Lower lobe of right lung (tissue), 2 donors: Measurements from ENCODE around the gene CCR6. TPM values are rescaled to one million over a fixed set of nuclear protein-coding genes. Genes with fewer than 3 reads are reported as not detected.

Source experiments
- ATAC-seq, 2 donors: fragments of 200-7000 bp; cut with Tn5 transposase; one replicate each; pipeline ENCODE4 v1.9.1; 2020 to 2022; ENCODE audit warnings: mild to moderate bottlenecking in 2 of 2, moderate library complexity in 2 of 2
- DNase-seq: peaks from one replicate; pipeline ENCODE4 v3.0.0-alpha.2; 2020
- H3K27ac ChIP-seq: fragments of 200-600 bp; one replicate; pipeline ENCODE4 v1.8.0; 2022
- H3K27me3 ChIP-seq: fragments of 200-600 bp; one replicate; pipeline ENCODE4 v1.8.0; 2022; ENCODE audit warnings: low read depth
- H3K36me3 ChIP-seq: fragments of 200-600 bp; one replicate; pipeline ENCODE4 v1.8.0; 2022; ENCODE audit warnings: mild to moderate bottlenecking
- H3K4me1 ChIP-seq: fragments of 200-600 bp; one replicate; pipeline ENCODE4 v1.8.0; 2022
- H3K4me3 ChIP-seq: fragments of 200-600 bp; one replicate; pipeline ENCODE4 v1.8.0; 2022; ENCODE audit warnings: mild to moderate bottlenecking
- H3K9me3 ChIP-seq: fragments of 200-600 bp; one replicate; pipeline ENCODE4 v1.8.0; 2022
- CTCF ChIP-seq: fragments of 200-600 bp; IDR thresholded peaks from one replicate; pipeline ENCODE4 v1.8.0; 2022; ENCODE audit warnings: antibody characterized with exemption, mild to moderate bottlenecking
- intact Hi-C: fragments of 100-400 bp; cut with DNase I; formaldehyde crosslinking; loops from one replicate; pipeline ENCODE4 v1.11.0; 2022
- total RNA-seq: library from RNA; stranded (reverse); fragmentation: NEBNext Ultra II Directional; extraction: Animal tissue kit (Norgen Biotek cat#: 25700); gene quantifications from one replicate; pipeline ENCODE4 v1.2.1, GENCODE V29; 2021
- donor health status: DM: no; HTN: yes; CAD: no; lungs with severe emphysema.

The CCR6 gene
- total RNA-seq, 1 donor from 2014 or later = 0.83 TPM

GRCh38 chr6:167136376-167136775 is 13.5 kb downstream of the CCR6 start:
- H3K4me1 ChIP-seq = no peaks in the 10 kb centered on the region
- no peak for TF ChIP-seq CTCF
- ATAC-seq = no peak
- intact Hi-C loops = no loop called here
- H3K9me3 ChIP-seq = no peaks in the 10 kb centered on the region
- no peak for DNase-seq
- peaks cover 4% of the 10 kb centered on the region for H3K27me3 ChIP-seq
- H3K4me3 ChIP-seq = no peak overlapping the region
- no peaks in the 10 kb centered on the region for H3K36me3 ChIP-seq
- H3K27ac ChIP-seq = no peak overlapping the region

DNA sequence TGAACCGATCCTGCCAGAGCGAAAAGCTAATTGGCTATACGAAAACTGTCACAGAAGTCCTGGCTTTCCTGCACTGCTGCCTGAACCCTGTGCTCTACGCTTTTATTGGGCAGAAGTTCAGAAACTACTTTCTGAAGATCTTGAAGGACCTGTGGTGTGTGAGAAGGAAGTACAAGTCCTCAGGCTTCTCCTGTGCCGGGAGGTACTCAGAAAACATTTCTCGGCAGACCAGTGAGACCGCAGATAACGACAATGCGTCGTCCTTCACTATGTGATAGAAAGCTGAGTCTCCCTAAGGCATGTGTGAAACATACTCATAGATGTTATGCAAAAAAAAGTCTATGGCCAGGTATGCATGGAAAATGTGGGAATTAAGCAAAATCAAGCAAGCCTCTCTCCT is 14.2 kb downstream of the CCR6 start:
- ATAC-seq = no peak

DNA sequence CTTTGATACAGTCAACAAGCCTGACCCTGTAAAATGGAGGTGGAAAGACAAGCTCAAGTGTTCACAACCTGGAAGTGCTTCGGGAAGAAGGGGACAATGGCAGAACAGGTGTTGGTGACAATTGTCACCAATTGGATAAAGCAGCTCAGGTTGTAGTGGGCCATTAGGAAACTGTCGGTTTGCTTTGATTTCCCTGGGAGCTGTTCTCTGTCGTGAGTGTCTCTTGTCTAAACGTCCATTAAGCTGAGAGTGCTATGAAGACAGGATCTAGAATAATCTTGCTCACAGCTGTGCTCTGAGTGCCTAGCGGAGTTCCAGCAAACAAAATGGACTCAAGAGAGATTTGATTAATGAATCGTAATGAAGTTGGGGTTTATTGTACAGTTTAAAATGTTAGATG is 15.0 kb downstream of the CCR6 start:
- no peaks in the 10 kb centered on the region for H3K36me3 ChIP-seq
- no peaks in the 10 kb centered on the region for H3K9me3 ChIP-seq
- peaks cover 4% of the 10 kb centered on the region for H3K27me3 ChIP-seq
- no peak for DNase-seq
- TF ChIP-seq CTCF = no peak
- intact Hi-C loops = no loop called here
- no peaks in the 10 kb centered on the region for H3K4me1 ChIP-seq
- no peak overlapping the region for H3K27ac ChIP-seq
- no peak for ATAC-seq
- H3K4me3 ChIP-seq = no peak overlapping the region

More for the DNA sequence above, 14.2 kb downstream of the CCR6 start:
- Histone ChIP-seq H3K4me3 (no peak overlapping the region), H3K9me3 (no peaks in the 10 kb centered on the region), H3K36me3 (no peaks in the 10 kb centered on the region), H3K27me3 (peaks cover 4% of the 10 kb centered on the region), H3K4me1 (no peaks in the 10 kb centered on the region), H3K27ac (no peak overlapping the region)
- intact Hi-C loops = no loop called here
- DNase-seq = no peak
- no peak for TF ChIP-seq CTCF

DNA sequence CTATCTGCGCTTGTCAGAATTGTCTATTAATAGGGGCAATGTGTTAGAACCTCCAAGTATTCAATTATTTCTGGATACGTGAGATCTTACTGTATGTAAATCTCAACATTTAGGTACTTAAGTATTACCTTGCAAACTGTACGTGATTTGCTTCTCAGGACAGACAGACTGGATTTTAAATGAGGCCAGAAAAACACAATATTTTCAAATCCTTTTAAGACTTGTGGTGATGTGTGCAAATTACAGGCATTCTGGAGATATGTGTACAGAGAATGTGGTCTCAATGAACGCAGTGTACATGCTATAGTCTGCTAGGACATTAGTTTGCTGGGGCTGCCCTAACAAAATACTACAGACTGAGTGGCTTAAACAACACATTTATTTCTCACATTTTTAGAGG is 16.9 kb downstream of the CCR6 start:
- Histone ChIP-seq H3K9me3 (no peaks in the 10 kb centered on the region), H3K4me1 (no peaks in the 10 kb centered on the region), H3K4me3 (no peak overlapping the region), H3K36me3 (no peaks in the 10 kb centered on the region), H3K27me3 (peaks cover 4% of the 10 kb centered on the region), H3K27ac (no peak overlapping the region)
- DNase-seq = no peak
- TF ChIP-seq CTCF = no peak
- intact Hi-C loops = no loop called here
- no peak for ATAC-seq

DNA sequence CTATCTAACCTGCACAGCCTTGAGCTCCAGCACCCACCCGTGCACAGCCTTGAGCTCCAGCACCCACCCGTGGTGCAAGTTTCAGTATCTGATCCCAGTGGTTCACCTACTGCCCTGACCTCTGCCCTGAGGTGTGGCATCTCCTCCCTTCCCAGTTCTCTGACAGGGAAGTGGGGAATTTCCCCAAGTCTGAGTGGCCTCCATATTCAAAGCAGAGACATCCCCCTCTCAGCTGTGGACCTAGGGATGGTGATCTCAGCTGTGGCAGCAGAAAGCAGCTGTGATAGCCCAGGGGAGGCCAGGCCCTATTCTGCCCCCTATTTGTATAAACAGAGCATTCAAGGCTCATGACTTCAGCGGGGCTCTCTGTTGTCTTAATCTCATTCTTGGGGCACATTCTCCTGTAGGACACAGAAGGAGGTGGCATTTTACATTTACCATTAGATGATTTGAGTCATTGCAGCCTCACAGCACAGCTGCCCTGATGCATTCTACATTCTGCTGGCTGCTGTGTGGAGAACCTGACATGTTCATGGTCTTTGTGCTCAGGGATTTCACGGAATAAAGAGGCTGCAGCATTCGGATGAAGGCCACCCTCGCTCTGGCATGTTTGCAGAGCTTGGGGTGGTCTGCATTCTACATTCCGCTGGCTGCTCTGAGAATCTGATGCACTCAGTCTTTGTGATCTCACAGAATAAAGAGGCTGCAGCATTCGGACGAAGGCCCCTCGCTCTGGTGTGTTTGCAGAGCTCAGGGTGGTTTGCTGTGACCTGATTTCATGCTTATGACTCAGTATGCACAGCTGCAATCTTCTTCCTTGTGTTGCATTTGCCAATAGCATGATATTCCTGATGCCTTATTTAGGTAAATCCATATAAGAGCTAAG is 17.9 kb downstream of the CCR6 start:
- DNase-seq (no peak), ATAC-seq (no peak)
- Histone ChIP-seq H3K27ac (no peak overlapping the region), H3K4me1 (no peaks in the 10 kb centered on the region), H3K27me3 (peaks cover 8% of the 10 kb centered on the region), H3K4me3 (no peak overlapping the region), H3K9me3 (no peaks in the 10 kb centered on the region), H3K36me3 (no peaks in the 10 kb centered on the region)
- intact Hi-C loops = no loop called here
- TF ChIP-seq CTCF = no peak
